ENCODE results near the gene RBM25.
"Not testable (repeated sequence)": the region's sequence is repeated elsewhere in the genome, so short reads cannot be mapped to it uniquely, and the experiment has no call there.

DNA sequence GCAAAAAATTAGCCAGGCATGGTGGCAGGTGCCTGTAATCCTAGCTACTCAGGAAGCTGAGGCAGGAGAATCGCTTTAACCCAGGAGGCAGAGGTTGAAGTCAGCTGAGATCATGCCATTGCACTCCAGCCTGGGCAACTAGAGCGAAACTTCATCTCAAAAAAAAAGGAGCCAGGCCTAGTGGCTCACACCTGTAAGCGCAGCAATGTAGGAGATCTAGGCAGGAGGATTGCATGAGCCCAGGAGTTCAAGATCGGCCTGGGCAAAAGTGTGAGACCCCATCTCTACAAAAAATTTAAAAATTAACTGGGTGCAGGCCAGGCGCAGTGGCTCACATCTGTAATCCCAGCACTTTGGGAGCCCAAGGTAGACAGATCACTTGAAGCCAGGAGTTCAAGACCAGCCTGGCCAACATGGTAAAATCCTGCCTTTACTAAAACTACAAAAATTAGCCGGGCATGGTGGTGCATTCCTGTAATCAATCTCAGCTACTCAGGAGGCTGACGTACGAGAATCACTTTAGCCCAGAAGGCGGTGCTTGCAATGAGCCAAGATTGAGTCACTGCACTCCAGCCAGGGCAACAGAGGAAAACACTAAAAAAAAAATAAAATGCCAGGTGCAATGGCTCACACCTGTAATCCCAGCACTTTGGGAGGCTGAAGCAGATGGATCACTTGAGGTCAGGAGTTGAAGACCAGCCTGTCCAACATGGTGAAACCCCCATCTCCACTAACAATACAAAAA, 21.5 kb upstream of the RBM25 start:
- TF ChIP-seq CTCF (IDR thresholded peaks at IDR 0.05); POLR2AphosphoS5 (IDR thresholded peaks at IDR 0.05); POLR2A (IDR thresholded peaks at IDR 0.05); EP300 (IDR thresholded peaks at IDR 0.05; ENCODE audit: low read depth): not testable (repeated sequence)
